Measurements from ENCODE around the gene MAMSTR.
A peak's percentile ranks its signal among the peaks of the same experiment; 100 is the strongest.
"Not testable (repeated sequence)": the region's sequence is repeated elsewhere in the genome, so short reads cannot be mapped to it uniquely, and the experiment has no call there.

Gene MAMSTR

GRCh38 chr19:48718711-48719231 is 754 bp downstream of the MAMSTR start:
- peak; percentile 32 for DNase-seq

GRCh38 chr19:48718106-48718505 is 1.4 kb downstream of the MAMSTR start:
- DNase-seq, result not testable (repeated sequence)

- peak; percentile 79 for DNase-seq
Observed at GRCh38 chr19:48716562-48717291, 2.8 kb downstream of the MAMSTR start.

GRCh38 chr19:48715681-48716171 is 3.8 kb downstream of the MAMSTR start:
- peak; percentile 24 for DNase-seq

GRCh38 chr19:48714759-48715675 is 4.5 kb downstream of the MAMSTR start:
- peak; percentile 12 for DNase-seq

- peak; percentile 98 for DNase-seq
Observed at GRCh38 chr19:48713864-48714755, 5.4 kb downstream of the MAMSTR start.

GRCh38 chr19:48713041-48713863 is 6.3 kb downstream of the MAMSTR start:
- peak; percentile 40 for DNase-seq

GRCh38 chr19:48711106-48711662 is 8.3 kb downstream of the MAMSTR start:
- no peak for DNase-seq

GRCh38 chr19:48708471-48708870 is 11.1 kb downstream of the MAMSTR start:
- no peak for DNase-seq

GRCh38 chr19:48705431-48705830 is 14.1 kb downstream of the MAMSTR start:
- DNase-seq, result no peak

GRCh38 chr19:48703316-48703715 is 16.2 kb downstream of the MAMSTR start:
- no peak for DNase-seq

GRCh38 chr19:48702701-48703100 is 16.8 kb downstream of the MAMSTR start:
- DNase-seq, result no peak

- DNase-seq, result no peak
Observed at GRCh38 chr19:48698046-48698445, 21.5 kb downstream of the MAMSTR start.

- DNase-seq, result peak; percentile 44
Observed at GRCh38 chr19:48696353-48697010, 23.0 kb downstream of the MAMSTR start.

- no peak for DNase-seq
Observed at GRCh38 chr19:48695743-48696352, 23.7 kb downstream of the MAMSTR start, which contains the start of gene FUT2. TSS of gene FUT2 (plus strand) at chr19:48695971. CDS start at chr19:48702957, 6,986 bp downstream.

GRCh38 chr19:48693629-48694028 is 25.9 kb downstream of the MAMSTR start:
- DNase-seq, result not testable (repeated sequence)

GRCh38 chr19:48689449-48689848 is 30.1 kb downstream of the MAMSTR start:
- DNase-seq, result no peak

GRCh38 chr19:48687776-48688175 is 31.7 kb downstream of the MAMSTR start:
- DNase-seq, result no peak

- DNase-seq, result not testable (repeated sequence)
Observed at GRCh38 chr19:48686637-48687036, 32.9 kb downstream of the MAMSTR start.

- no peak for DNase-seq
Observed at GRCh38 chr19:48686088-48686487, 33.4 kb downstream of the MAMSTR start.

Measured in retina (tissue), 1 donor.